Measurements from ENCODE around the gene ZDHHC4. TPM values are rescaled to one million over a fixed set of nuclear protein-coding genes. Genes with fewer than 3 reads are reported as not detected.

The ZDHHC4 gene
- total and polyA plus RNA-seq, 2 of the 13 experiments (the other 11 are each of a cell fraction or from before 2014, with no cell fraction given), result 83.2 to 188 TPM

DNA sequence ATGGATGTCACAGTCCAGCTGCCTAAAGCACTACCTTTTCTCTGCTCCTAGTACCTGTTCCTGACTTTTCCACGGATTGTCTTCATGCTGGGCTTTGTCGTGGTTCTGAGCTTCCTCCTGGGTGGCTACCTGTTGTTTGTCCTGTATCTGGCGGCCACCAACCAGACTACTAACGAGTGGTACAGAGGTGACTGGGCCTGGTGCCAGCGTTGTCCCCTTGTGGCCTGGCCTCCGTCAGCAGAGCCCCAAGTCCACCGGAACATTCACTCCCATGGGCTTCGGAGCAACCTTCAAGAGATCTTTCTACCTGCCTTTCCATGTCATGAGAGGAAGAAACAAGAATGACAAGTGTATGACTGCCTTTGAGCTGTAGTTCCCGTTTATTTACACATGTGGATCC lies 11.3 kb downstream of the ZDHHC4 start (continued):
- TF ChIP-seq MED1 (CRISPR knock-in tag; IDR thresholded peaks at IDR 0.05) (peak; percentile 62), ZNF552 (CRISPR knock-in tag; IDR thresholded peaks at IDR 0.05; ENCODE audit: borderline replicate concordance) (peak; percentile 56; the same call in 1 of the 2 replicates), ZNF383 (CRISPR knock-in tag; IDR thresholded peaks at IDR 0.05; ENCODE audit: borderline replicate concordance) (no peak), ZNF441 (CRISPR knock-in tag; IDR thresholded peaks at IDR 0.05; ENCODE audit: borderline replicate concordance) (peak; percentile 97), SOX5 (CRISPR knock-in tag; IDR thresholded peaks at IDR 0.05; ENCODE audit: borderline replicate concordance) (peak; percentile 21; the same call in 1 of the 2 replicates)
- TF ChIP-seq, protein P1, sequence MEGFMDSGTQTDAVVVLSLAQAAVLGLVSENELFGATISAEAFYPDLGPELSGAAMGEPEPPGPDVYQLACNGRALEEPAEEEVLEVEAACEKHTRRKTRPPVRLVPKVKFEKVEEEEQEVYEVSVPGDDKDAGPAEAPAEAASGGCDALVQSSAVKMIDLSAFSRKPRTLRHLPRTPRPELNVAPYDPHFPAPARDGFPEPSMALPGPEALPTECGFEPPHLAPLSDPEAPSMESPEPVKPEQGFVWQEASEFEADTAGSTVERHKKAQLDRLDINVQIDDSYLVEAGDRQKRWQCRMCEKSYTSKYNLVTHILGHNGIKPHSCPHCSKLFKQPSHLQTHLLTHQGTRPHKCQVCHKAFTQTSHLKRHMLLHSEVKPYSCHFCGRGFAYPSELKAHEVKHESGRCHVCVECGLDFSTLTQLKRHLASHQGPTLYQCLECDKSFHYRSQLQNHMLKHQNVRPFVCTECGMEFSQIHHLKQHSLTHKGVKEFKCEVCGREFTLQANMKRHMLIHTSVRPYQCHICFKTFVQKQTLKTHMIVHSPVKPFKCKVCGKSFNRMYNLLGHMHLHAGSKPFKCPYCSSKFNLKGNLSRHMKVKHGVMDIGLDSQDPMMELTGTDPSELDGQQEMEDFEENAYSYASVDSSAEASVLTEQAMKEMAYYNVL (CRISPR knock-in tag; IDR thresholded peaks at IDR 0.05; ENCODE audit: borderline replicate concordance), result no peak

DNA sequence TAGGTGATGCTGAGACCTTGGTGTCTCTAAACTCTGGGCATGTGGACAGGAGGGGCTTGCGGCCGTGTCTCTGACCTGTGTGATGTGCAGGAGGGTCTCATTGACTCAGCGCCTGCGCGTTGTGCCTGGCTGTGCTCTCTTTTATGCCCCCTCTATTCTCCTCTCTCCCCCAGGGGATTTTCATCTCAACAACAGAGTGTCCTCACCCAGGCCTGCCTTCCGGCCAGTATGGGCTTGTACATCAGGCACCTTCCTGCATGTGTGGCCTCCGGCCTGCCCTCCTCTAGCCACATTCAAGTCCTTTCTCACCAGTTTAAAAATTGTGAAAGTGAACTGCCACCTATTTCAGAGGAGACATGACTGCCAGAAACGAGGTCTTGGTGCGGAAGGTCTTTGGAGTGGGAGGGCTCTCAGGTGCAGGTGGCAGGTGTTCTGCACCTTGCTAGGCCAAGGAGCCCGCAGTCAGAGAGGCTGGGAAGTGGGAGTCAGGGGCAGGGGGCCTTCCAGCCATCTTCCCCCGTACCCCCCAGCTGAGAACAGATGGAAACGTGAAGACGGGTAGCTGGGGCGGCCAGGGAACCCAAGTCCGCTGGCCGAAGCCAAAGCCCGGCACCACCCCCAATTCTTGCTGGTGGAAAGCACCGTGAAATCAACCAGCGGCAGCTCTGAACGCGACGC lies 12.0 kb downstream of the ZDHHC4 start:
- peak overlapping the region; percentile 66 for H3K4me2 ChIP-seq (ENCODE audit: low read depth, low read length)
- peak overlapping the region; percentile 43; the same call in 1 of the 2 replicates for H3K9ac ChIP-seq (ENCODE audit: insufficient read depth, low read depth, low read length)
- H3K27ac ChIP-seq (ENCODE audit: extremely low read length, insufficient read depth, low read length), result peak overlapping the region; percentile 71
- peaks cover 33% of the 10 kb centered on the region for H3K4me1 ChIP-seq (ENCODE audit: insufficient read depth, low read length)
- ChIA-PET CTCF (ENCODE audit: low intra/inter-chr PET ratio, low total read pairs) (interaction anchor here (0.7 to 1.4 kb wide), 3 partner anchors 11 to 73 kb away, joined by 3 to 4 read pairs (median 3); no protein-coding TSS in a partner anchor), POLR2A (interaction anchor here (0.8 to 5.1 kb wide), 4 partner anchors 13 to 118 kb away, joined by 3 to 105 read pairs (median 4); partner anchors contain the start of genes ZDHHC4 and ZNF12)
- ATAC-seq (peak; percentile 2; the same call in 2 of the 3 replicates), DNase-seq (ENCODE audit: low spot score) (no peak), FAIRE-seq (no peak)
- no peaks in the 10 kb centered on the region for H3K27me3 ChIP-seq (ENCODE audit: control insufficient read depth in 1 of 2, insufficient read depth in 2 of 2, low read length in 2 of 2)
- no peak overlapping the region for H2AFZ ChIP-seq (ENCODE audit: low read length)
- no peaks in the 10 kb centered on the region for H4K20me1 ChIP-seq (ENCODE audit: insufficient read depth, low read length)
- in situ Hi-C loops (cut with HindIII; ENCODE audit: extremely low pct_ligation_motif_present, low pct_unique_long_range_greater_than_20kb) (no loop called here), intact Hi-C loops (cut with micrococcal nuclease; ENCODE audit: unreplicated experiment) (no loop called here)
- H3K36me3 ChIP-seq (replicated peaks in 1 of 2; ENCODE audit: control insufficient read depth in 1 of 2, insufficient read depth in 2 of 2, low read length in 2 of 2), result peaks cover 13 to 34% of the 10 kb centered on the region in 2 experiments
- no TSS peak for BruUV-seq (replicated peaks)
- WGBS (ENCODE audit: low lambda C conversion rate), result 91% methylated on average over 8 of the region's 22 CpGs
- H3K79me2 ChIP-seq (ENCODE audit: insufficient read depth, low read length), result peaks cover 11% of the 10 kb centered on the region
- peak overlapping the region in 2 of 3 experiments; percentile 12 to 97; a peak in 2 of 6 replicates for H3K4me3 ChIP-seq (replicated peaks in 1 of 3; ENCODE audit: insufficient read depth in 1 of 3, low read depth in 2 of 3, low read length in 3 of 3)
- H3K9me3 ChIP-seq (ENCODE audit: low read length), result no peaks in the 10 kb centered on the region
- TF ChIP-seq MTF1 (CRISPR knock-in tag; IDR thresholded peaks at IDR 0.05), result no peak
- TF ChIP-seq, protein P2, sequence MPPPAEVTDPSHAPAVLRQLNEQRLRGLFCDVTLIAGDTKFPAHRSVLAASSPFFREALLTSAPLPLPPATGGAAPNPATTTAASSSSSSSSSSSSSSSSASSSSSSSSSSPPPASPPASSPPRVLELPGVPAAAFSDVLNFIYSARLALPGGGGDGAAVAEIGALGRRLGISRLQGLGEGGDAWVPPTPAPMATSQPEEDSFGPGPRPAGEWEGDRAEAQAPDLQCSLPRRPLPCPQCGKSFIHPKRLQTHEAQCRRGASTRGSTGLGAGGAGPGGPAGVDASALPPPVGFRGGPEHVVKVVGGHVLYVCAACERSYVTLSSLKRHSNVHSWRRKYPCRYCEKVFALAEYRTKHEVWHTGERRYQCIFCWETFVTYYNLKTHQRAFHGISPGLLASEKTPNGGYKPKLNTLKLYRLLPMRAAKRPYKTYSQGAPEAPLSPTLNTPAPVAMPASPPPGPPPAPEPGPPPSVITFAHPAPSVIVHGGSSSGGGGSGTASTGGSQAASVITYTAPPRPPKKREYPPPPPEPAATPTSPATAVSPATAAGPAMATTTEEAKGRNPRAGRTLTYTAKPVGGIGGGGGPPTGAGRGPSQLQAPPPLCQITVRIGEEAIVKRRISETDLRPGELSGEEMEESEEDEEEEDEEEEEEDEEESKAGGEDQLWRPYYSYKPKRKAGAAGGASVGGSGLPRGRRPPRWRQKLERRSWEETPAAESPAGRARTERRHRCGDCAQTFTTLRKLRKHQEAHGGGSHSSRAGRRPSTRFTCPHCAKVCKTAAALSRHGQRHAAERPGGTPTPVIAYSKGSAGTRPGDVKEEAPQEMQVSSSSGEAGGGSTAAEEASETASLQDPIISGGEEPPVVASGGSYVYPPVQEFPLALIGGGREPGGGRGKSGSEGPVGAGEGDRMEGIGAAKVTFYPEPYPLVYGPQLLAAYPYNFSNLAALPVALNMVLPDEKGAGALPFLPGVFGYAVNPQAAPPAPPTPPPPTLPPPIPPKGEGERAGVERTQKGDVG (CRISPR knock-in tag; IDR thresholded peaks at IDR 0.05; ENCODE audit: borderline replicate concordance), result 0 out of 2 replicates have a peak, but pooled peaks have one; percentile 8
- TF ChIP-seq REL (CRISPR knock-in tag; conservative IDR thresholded peaks at IDR 0.05), result no peak
- TF ChIP-seq NRL (CRISPR knock-in tag; IDR thresholded peaks at IDR 0.05; ENCODE audit: borderline replicate concordance), result peak; percentile 76; the same call in 1 of the 2 replicates
- TF ChIP-seq, protein P3, sequence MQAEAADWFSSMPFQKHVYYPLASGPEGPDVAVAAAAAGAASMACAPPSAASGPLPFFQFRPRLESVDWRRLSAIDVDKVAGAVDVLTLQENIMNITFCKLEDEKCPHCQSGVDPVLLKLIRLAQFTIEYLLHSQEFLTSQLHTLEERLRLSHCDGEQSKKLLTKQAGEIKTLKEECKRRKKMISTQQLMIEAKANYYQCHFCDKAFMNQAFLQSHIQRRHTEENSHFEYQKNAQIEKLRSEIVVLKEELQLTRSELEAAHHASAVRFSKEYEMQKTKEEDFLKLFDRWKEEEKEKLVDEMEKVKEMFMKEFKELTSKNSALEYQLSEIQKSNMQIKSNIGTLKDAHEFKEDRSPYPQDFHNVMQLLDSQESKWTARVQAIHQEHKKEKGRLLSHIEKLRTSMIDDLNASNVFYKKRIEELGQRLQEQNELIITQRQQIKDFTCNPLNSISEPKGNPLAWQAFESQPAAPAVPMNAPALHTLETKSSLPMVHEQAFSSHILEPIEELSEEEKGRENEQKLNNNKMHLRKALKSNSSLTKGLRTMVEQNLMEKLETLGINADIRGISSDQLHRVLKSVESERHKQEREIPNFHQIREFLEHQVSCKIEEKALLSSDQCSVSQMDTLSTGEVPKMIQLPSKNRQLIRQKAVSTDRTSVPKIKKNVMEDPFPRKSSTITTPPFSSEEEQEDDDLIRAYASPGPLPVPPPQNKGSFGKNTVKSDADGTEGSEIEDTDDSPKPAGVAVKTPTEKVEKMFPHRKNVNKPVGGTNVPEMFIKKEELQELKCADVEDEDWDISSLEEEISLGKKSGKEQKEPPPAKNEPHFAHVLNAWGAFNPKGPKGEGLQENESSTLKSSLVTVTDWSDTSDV (CRISPR knock-in tag; IDR thresholded peaks at IDR 0.05), result 0 out of 2 replicates have a peak, but pooled peaks have one; percentile 25
- TF ChIP-seq THYN1 (CRISPR knock-in tag; IDR thresholded peaks at IDR 0.05; ENCODE audit: borderline replicate concordance, low read depth), result no peak
